ENCODE measurements around the gene CFAP58.
"Not testable (repeated sequence)": the region's sequence is repeated elsewhere in the genome, so short reads cannot be mapped to it uniquely, and the experiment has no call there.

The CFAP58 gene

DNA sequence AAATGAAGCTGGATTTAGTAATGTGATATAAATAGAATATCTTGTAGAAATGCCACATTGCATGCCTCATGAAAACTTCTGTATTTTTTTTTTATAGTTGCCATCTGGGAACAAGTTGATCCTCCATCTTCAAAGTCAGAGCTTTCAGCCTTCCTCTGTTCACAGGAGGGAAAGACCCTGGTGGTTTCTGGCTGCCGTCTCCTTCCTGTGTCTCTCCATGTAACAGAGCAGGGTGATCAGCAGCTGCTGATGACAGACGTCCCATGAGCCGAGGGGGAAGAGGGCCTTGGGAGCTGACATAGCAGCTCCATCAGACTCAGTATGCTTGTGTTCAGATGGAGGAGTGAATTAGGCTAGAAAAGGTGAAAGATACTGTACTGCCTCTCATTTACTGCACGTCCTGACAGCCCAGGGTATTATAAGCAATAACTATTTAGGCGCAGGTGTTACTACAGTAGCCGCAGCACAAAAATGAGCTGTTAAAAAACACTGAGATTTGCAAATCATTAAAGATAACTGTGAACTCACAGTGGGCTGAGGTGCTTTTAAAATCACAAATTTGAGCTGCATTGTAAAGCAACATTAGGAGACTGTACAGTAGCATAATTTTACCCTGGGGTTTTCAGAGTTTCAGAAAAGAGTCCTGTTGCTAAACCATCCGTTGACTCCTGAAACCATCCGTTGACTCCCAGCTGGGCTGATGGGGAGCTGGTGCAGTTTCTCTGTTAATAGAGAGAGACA, 103.3 kb downstream of the CFAP58 start:
- no peak overlapping the region for H4K8ac ChIP-seq (ENCODE audit: low read depth, low read length)
- no peak overlapping the region for H3K4ac ChIP-seq (ENCODE audit: low read depth, low read length)
- no peaks in the 10 kb centered on the region for H3K27me3 ChIP-seq (ENCODE audit: insufficient read depth, low read length, poor library complexity)
- no peak overlapping the region for H2BK15ac ChIP-seq (replicated peaks; ENCODE audit: low read depth)
- no peak overlapping the region for H3K23ac ChIP-seq (ENCODE audit: low read length)
- no peak overlapping the region for H3K56ac ChIP-seq (ENCODE audit: low read length)
- H3K4me3 ChIP-seq (ENCODE audit: low read length), result no peak overlapping the region
- H3K18ac ChIP-seq (ENCODE audit: low read length), result no peak overlapping the region
- no peaks in the 10 kb centered on the region for H3K4me1 ChIP-seq (ENCODE audit: control insufficient read depth, low read depth, low read length)
- no peak overlapping the region for H4K5ac ChIP-seq (ENCODE audit: low read length)
- no peak overlapping the region for H3K9ac ChIP-seq (ENCODE audit: low read length)
- no peak overlapping the region for H2BK5ac ChIP-seq (ENCODE audit: low read length)
- H2BK120ac ChIP-seq (ENCODE audit: low read depth, low read length), result no peak overlapping the region
- H3K79me2 ChIP-seq (ENCODE audit: control insufficient read depth, insufficient read depth, low read length), result no peaks in the 10 kb centered on the region
- H3K4me2 ChIP-seq (ENCODE audit: low read length), result no peak overlapping the region
- H2AK5ac ChIP-seq (ENCODE audit: low read length), result no peak overlapping the region
- no CpG with 5 or more reads among the region's 8 CpGs for WGBS (ENCODE audit: extremely low coverage, insufficient coverage, low lambda C conversion rate)
- no peaks in the 10 kb centered on the region for H3K36me3 ChIP-seq (ENCODE audit: control insufficient read depth, insufficient read depth, low read length)
- H3K79me1 ChIP-seq (ENCODE audit: low read length), result no peaks in the 10 kb centered on the region
- no peak for DNase-seq
- H3K27ac ChIP-seq (ENCODE audit: low read depth, low read length), result no peak overlapping the region

DNA sequence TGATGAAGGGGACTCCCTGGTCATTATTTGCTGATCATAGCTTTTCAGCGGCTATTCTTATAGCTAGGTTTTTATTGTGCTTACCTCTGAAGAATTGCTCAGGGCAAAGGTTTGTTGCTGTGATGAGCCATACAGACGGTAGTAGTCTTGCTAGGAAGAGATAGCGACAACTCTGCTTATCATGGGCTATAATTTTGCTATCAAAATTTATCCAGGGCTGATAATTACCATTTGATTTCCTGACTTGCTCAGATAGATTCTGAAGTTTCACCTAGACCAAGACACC, 103.9 kb downstream of the CFAP58 start:
- H2BK15ac ChIP-seq (replicated peaks; ENCODE audit: low read depth), result no peak overlapping the region
- H3K4ac ChIP-seq (ENCODE audit: low read depth, low read length), result no peak overlapping the region
- H3K27ac ChIP-seq (ENCODE audit: low read depth, low read length), result no peak overlapping the region
- no peaks in the 10 kb centered on the region for H3K36me3 ChIP-seq (ENCODE audit: control insufficient read depth, insufficient read depth, low read length)
- no peak overlapping the region for H4K5ac ChIP-seq (ENCODE audit: low read length)
- no peak overlapping the region for H2BK120ac ChIP-seq (ENCODE audit: low read depth, low read length)
- DNase-seq, result no peak
- no CpG with 5 or more reads among the region's 3 CpGs for WGBS (ENCODE audit: extremely low coverage, insufficient coverage, low lambda C conversion rate)
- H4K8ac ChIP-seq (ENCODE audit: low read depth, low read length), result no peak overlapping the region
- H3K79me2 ChIP-seq (ENCODE audit: control insufficient read depth, insufficient read depth, low read length), result no peaks in the 10 kb centered on the region
- H2AK5ac ChIP-seq (ENCODE audit: low read length), result no peak overlapping the region
- no peak overlapping the region for H2BK5ac ChIP-seq (ENCODE audit: low read length)
- H3K4me3 ChIP-seq (ENCODE audit: low read length), result no peak overlapping the region
- H3K56ac ChIP-seq (ENCODE audit: low read length), result no peak overlapping the region
- H3K4me2 ChIP-seq (ENCODE audit: low read length), result no peak overlapping the region
- H3K18ac ChIP-seq (ENCODE audit: low read length), result no peak overlapping the region
- no peaks in the 10 kb centered on the region for H3K79me1 ChIP-seq (ENCODE audit: low read length)
- H3K4me1 ChIP-seq (ENCODE audit: control insufficient read depth, low read depth, low read length), result no peaks in the 10 kb centered on the region
- H3K9ac ChIP-seq (ENCODE audit: low read length), result no peak overlapping the region
- no peak overlapping the region for H3K23ac ChIP-seq (ENCODE audit: low read length)
- H3K27me3 ChIP-seq (ENCODE audit: insufficient read depth, low read length, poor library complexity), result no peaks in the 10 kb centered on the region

DNA sequence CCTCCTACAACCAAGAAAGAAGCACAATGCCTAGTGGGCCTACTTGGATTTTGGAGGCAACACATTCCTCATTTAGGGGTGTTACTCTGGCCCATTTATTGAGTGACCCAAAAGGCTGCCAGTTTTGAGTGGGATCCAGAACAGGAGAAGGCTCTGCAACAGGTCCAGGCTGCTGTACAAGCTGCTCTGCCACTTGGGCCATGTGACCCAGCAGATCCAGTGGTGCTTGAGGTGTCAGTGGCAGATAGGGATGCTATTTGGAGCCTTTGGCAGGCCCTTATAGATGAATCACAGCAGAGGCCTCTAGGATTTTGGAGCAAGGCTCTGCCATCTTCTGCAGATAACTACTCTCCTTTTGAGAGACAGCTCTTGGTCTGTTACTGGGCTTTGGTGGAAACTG, 111.9 kb downstream of the CFAP58 start:
- not testable (repeated sequence) for H4K8ac ChIP-seq (ENCODE audit: low read depth, low read length); H3K79me1 ChIP-seq (ENCODE audit: low read length); H3K18ac ChIP-seq (ENCODE audit: low read length); H3K27ac ChIP-seq (ENCODE audit: low read depth, low read length); H3K4me2 ChIP-seq (ENCODE audit: low read length); H2BK120ac ChIP-seq (ENCODE audit: low read depth, low read length); H3K23ac ChIP-seq (ENCODE audit: low read length); H3K4ac ChIP-seq (ENCODE audit: low read depth, low read length); H3K9ac ChIP-seq (ENCODE audit: low read length); H3K4me3 ChIP-seq (ENCODE audit: low read length); H2BK5ac ChIP-seq (ENCODE audit: low read length); H3K4me1 ChIP-seq (ENCODE audit: control insufficient read depth, low read depth, low read length); H3K36me3 ChIP-seq (ENCODE audit: control insufficient read depth, insufficient read depth, low read length); H3K56ac ChIP-seq (ENCODE audit: low read length); DNase-seq; H2BK15ac ChIP-seq (replicated peaks; ENCODE audit: low read depth); H3K79me2 ChIP-seq (ENCODE audit: control insufficient read depth, insufficient read depth, low read length); H4K5ac ChIP-seq (ENCODE audit: low read length); H2AK5ac ChIP-seq (ENCODE audit: low read length); H3K27me3 ChIP-seq (ENCODE audit: insufficient read depth, low read length, poor library complexity)

DNA sequence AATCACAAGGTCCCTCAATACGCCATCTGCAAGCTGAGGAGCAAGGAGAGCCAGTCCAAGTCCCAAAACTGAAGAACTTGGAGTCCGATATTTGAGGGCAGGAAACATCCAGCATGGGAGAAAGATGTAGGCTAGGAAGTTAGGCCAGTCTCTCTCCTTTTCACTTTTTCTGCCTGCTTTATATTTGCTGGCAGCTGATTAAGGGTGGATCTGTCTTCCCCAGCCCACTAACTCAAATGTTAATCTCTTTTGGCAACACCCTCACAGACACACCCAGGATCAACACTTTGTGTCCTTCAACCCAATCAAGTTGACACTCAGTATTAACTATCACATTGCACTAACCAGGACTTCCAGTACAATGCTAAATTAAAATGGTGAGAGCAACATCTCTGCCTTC, 115.2 kb downstream of the CFAP58 start:
- not testable (repeated sequence) for H3K4me1 ChIP-seq (ENCODE audit: control insufficient read depth, low read depth, low read length); H3K4me3 ChIP-seq (ENCODE audit: low read length); H2AK5ac ChIP-seq (ENCODE audit: low read length); H2BK5ac ChIP-seq (ENCODE audit: low read length); H3K18ac ChIP-seq (ENCODE audit: low read length); H2BK15ac ChIP-seq (replicated peaks; ENCODE audit: low read depth); H3K27me3 ChIP-seq (ENCODE audit: insufficient read depth, low read length, poor library complexity); DNase-seq; H3K9ac ChIP-seq (ENCODE audit: low read length); H2BK120ac ChIP-seq (ENCODE audit: low read depth, low read length); H4K5ac ChIP-seq (ENCODE audit: low read length); H3K79me1 ChIP-seq (ENCODE audit: low read length); H4K8ac ChIP-seq (ENCODE audit: low read depth, low read length); H3K79me2 ChIP-seq (ENCODE audit: control insufficient read depth, insufficient read depth, low read length); H3K23ac ChIP-seq (ENCODE audit: low read length); H3K27ac ChIP-seq (ENCODE audit: low read depth, low read length); H3K36me3 ChIP-seq (ENCODE audit: control insufficient read depth, insufficient read depth, low read length); H3K4me2 ChIP-seq (ENCODE audit: low read length); H3K4ac ChIP-seq (ENCODE audit: low read depth, low read length); H3K56ac ChIP-seq (ENCODE audit: low read length)
- no CpG with 5 or more reads among the region's 2 CpGs for WGBS (ENCODE audit: extremely low coverage, insufficient coverage, low lambda C conversion rate)

DNA sequence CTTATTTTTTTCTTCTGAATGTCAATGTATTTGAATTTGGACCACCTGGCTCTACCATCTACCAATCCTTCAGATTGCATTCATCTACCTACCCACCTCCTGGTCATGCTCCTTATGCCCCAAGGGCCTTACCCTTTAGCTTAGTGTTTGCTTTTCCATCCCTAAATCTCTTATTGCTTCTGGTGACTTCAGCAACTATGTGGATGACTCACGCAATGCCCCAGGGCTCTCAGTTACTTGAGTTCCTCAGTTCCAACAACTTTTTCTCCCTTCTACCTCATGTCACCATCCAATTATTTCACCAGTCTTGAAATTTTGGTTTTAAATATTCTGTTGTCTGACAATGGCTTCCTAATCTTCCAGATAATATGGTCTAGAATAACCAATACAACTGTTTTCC, 118.9 kb downstream of the CFAP58 start:
- Histone ChIP-seq H3K27ac (ENCODE audit: low read depth, low read length) (no peak overlapping the region), H2BK15ac (replicated peaks; ENCODE audit: low read depth) (no peak overlapping the region), H3K9ac (ENCODE audit: low read length) (no peak overlapping the region), H4K5ac (ENCODE audit: low read length) (no peak overlapping the region), H3K56ac (ENCODE audit: low read length) (no peak overlapping the region), H3K4me2 (ENCODE audit: low read length) (no peak overlapping the region), H3K36me3 (ENCODE audit: control insufficient read depth, insufficient read depth, low read length) (no peaks in the 10 kb centered on the region), H4K8ac (ENCODE audit: low read depth, low read length) (no peak overlapping the region), H2BK120ac (ENCODE audit: low read depth, low read length) (no peak overlapping the region), H3K4me1 (ENCODE audit: control insufficient read depth, low read depth, low read length) (peaks cover 3% of the 10 kb centered on the region), H2BK5ac (ENCODE audit: low read length) (no peak overlapping the region), H3K79me2 (ENCODE audit: control insufficient read depth, insufficient read depth, low read length) (no peaks in the 10 kb centered on the region), H3K27me3 (ENCODE audit: insufficient read depth, low read length, poor library complexity) (no peaks in the 10 kb centered on the region), H2AK5ac (ENCODE audit: low read length) (no peak overlapping the region), H3K4me3 (ENCODE audit: low read length) (no peak overlapping the region), H3K18ac (ENCODE audit: low read length) (no peak overlapping the region), H3K23ac (ENCODE audit: low read length) (no peak overlapping the region), H3K79me1 (ENCODE audit: low read length) (no peaks in the 10 kb centered on the region), H3K4ac (ENCODE audit: low read depth, low read length) (no peak overlapping the region)
- DNase-seq, result peak; percentile 79
- WGBS (ENCODE audit: extremely low coverage, insufficient coverage, low lambda C conversion rate), result no CpG with 5 or more reads among the region's 1 CpG

DNA sequence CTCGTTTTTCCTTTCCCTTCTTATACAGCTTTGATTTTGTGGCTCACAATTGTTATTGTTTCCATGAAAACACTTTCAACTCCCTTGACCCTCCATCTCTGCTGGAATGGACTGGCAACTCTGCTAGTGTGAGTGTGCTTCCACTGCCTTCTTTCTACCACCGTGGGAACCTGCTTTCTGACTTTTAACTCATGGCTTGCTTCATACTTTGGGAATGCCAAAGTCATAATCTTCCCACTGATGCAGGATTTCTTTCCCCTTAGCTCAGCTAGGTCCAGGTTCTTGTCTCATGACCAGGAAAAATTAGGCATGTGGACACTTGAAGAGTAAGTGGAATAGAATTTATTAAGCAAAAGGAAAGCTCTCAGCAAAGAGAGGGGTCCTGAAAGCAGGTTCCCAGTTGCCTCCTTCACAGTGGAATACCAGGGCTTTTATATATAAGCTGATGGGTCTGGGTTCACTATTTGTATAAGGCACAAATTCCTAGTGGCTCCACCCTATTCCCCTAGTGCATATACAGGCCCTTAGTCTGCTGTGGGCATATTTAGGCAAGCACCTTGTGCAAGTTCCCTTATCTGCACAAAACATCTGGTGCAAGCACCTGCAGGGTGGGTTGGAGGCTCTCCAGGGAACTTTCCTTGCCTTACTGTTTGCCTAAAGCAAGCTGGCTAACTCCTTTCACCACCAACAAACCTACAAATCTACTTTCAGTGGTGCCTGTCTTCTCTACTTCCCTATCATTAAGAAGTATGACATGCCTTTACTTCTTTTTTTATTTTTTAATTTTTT, 119.5 kb downstream of the CFAP58 start:
- no peak overlapping the region for H3K4ac ChIP-seq (ENCODE audit: low read depth, low read length)
- no peak overlapping the region for H4K5ac ChIP-seq (ENCODE audit: low read length)
- no peak overlapping the region for H2BK120ac ChIP-seq (ENCODE audit: low read depth, low read length)
- peak overlapping the region; percentile 12 for H2BK15ac ChIP-seq (replicated peaks; ENCODE audit: low read depth)
- H3K36me3 ChIP-seq (ENCODE audit: control insufficient read depth, insufficient read depth, low read length), result no peaks in the 10 kb centered on the region
- no peak overlapping the region for H3K23ac ChIP-seq (ENCODE audit: low read length)
- H3K79me2 ChIP-seq (ENCODE audit: control insufficient read depth, insufficient read depth, low read length), result no peaks in the 10 kb centered on the region
- no CpG with 5 or more reads among the region's 2 CpGs for WGBS (ENCODE audit: extremely low coverage, insufficient coverage, low lambda C conversion rate)
- H3K4me1 ChIP-seq (ENCODE audit: control insufficient read depth, low read depth, low read length), result peaks cover 3% of the 10 kb centered on the region
- H2AK5ac ChIP-seq (ENCODE audit: low read length), result no peak overlapping the region
- H3K9ac ChIP-seq (ENCODE audit: low read length), result no peak overlapping the region
- H4K8ac ChIP-seq (ENCODE audit: low read depth, low read length), result peak overlapping the region; percentile 13
- no peaks in the 10 kb centered on the region for H3K27me3 ChIP-seq (ENCODE audit: insufficient read depth, low read length, poor library complexity)
- H3K4me3 ChIP-seq (ENCODE audit: low read length), result no peak overlapping the region
- H3K4me2 ChIP-seq (ENCODE audit: low read length), result no peak overlapping the region
- peak overlapping the region; percentile 17 for H3K56ac ChIP-seq (ENCODE audit: low read length)
- peak; percentile 27 for DNase-seq
- no peak overlapping the region for H3K18ac ChIP-seq (ENCODE audit: low read length)
- H2BK5ac ChIP-seq (ENCODE audit: low read length), result no peak overlapping the region
- H3K27ac ChIP-seq (ENCODE audit: low read depth, low read length), result no peak overlapping the region
- no peaks in the 10 kb centered on the region for H3K79me1 ChIP-seq (ENCODE audit: low read length)

Data from mesendoderm (in vitro differentiated cells).